ENCODE data around the gene NKX2-3. TPM values are rescaled to one million over a fixed set of nuclear protein-coding genes. Genes with fewer than 3 reads are reported as not detected.

Gene NKX2-3
- total RNA-seq, 4 donors from 2014 or later: 0.54 TPM; not detected in 3

GRCh38 chr10:99540306-99540656, 7.5 kb downstream of the NKX2-3 start:
- no peak overlapping the region for H3K27ac ChIP-seq
- H3K36me3 ChIP-seq: no peaks in the 10 kb centered on the region
- no peaks in the 10 kb centered on the region for H3K9me3 ChIP-seq
- no peak for ATAC-seq
- peaks cover 100% of the 10 kb centered on the region for H3K27me3 ChIP-seq
- WGBS, 2 donors (ENCODE audit: low coverage in 1 of 2): 0% methylated on average over 5 of the region's 28 CpGs; no CpG with 5 or more reads in 1 of the 2 donors
- H3K4me3 ChIP-seq: peak overlapping the region in 1 of 2 donors; percentile 26
- peaks cover 0 to 35% (median 24%) of the 10 kb centered on the region in 3 donors for H3K4me1 ChIP-seq
- TF ChIP-seq EP300 (IDR thresholded peaks at IDR 0.05): no peak
- TF ChIP-seq CTCF (IDR thresholded peaks at IDR 0.05): no peak
- no peak for TF ChIP-seq POLR2A (IDR thresholded peaks at IDR 0.05)
- TF ChIP-seq POLR2AphosphoS5 (IDR thresholded peaks at IDR 0.05): no peak

DNA sequence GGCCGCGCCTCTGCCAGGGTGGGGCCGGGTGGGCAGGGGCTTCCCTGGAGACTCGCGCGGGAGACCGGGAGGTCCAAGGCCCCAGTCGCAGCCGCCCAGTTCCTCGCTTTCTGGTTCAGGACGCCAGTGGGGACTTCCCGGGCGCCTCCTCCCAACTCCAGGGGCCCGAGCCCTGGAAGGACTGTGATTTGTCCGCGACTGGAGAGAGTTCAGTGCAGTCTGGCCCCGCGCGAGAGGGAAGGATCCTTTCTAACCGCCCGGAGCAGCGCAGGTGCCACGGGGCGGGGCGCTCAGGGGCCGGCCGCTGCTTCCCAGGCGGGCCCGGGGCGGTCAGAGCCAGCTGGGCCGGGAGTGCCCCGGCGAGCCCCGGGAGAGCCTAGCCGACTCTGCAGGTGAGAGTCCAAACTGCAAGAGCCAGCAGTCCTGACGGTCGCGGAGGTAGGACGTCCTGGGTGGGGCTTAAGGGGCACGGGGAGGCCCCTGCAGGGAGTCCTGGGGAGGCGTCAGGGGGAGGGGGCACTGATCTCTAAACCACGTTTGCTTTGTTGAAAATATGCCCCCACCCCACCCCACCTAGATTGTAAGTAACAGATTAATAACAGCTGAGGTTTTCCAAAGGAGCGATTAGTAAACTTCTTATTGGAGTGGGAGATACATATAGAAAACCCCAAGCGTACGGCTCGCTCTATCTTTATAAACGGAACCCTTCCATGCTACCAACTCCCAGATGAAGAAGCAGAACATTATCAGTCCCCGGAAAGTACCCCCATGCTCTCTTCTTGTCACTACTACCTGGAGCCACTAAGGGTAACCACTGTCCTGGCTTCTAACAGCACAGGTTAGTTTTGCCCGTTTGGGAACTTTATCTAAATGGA, 8.2 kb downstream of the NKX2-3 start:
- 10 to 11% methylated on average over 3 to 10 of the region's 49 CpGs for WGBS, 2 donors (ENCODE audit: low coverage in 1 of 2)
- Histone ChIP-seq H3K9me3 (no peaks in the 10 kb centered on the region), H3K27ac (no peak overlapping the region), H3K4me3 (peak overlapping the region in 1 of 2 donors; percentile 26), H3K4me1 (peaks cover 0 to 29% (median 18%) of the 10 kb centered on the region in 3 donors), H3K27me3 (peaks cover 100% of the 10 kb centered on the region), H3K36me3 (no peaks in the 10 kb centered on the region)
- no peak for TF ChIP-seq EP300 (IDR thresholded peaks at IDR 0.05)
- TF ChIP-seq CTCF (IDR thresholded peaks at IDR 0.05): no peak
- no peak for TF ChIP-seq POLR2AphosphoS5 (IDR thresholded peaks at IDR 0.05)
- no peak for TF ChIP-seq POLR2A (IDR thresholded peaks at IDR 0.05)
- ATAC-seq: no peak

DNA sequence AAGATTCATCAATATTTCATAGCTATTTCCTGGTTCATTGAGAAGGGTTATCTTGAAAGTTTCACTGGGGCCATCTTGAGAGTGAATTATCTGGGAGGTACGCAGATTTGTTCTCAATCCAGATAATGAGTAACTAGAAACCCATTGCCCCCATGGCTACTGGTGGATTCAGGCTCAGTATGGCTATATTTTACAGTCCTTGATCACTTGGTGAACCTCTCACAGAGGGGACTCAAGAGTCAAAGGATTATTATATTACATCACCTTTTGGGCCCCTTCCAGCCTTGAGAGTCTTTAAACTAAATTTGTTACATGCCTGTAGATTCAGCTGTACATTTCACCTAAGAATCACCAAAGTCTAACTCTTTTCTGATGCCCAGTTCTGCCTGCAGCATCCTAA, 11.6 kb downstream of the NKX2-3 start:
- 67 to 83% methylated on average over 1 of the region's 1 CpG for WGBS, 2 donors (ENCODE audit: low coverage in 1 of 2)
- Histone ChIP-seq H3K4me3 (no peak overlapping the region), H3K9me3 (no peaks in the 10 kb centered on the region), H3K27ac (no peak overlapping the region), H3K36me3 (no peaks in the 10 kb centered on the region), H3K27me3 (peaks cover 96% of the 10 kb centered on the region), H3K4me1 (peaks cover 0 to 10% (median 8%) of the 10 kb centered on the region in 3 donors)
- ATAC-seq: no peak
- TF ChIP-seq POLR2AphosphoS5 (IDR thresholded peaks at IDR 0.05): no peak
- TF ChIP-seq CTCF (IDR thresholded peaks at IDR 0.05): no peak
- TF ChIP-seq EP300 (IDR thresholded peaks at IDR 0.05): no peak
- no peak for TF ChIP-seq POLR2A (IDR thresholded peaks at IDR 0.05)

- Histone ChIP-seq H3K27ac (no peak overlapping the region), H3K4me1 (no peaks in the 10 kb centered on the region), H3K4me3 (no peak overlapping the region), H3K9me3 (no peaks in the 10 kb centered on the region), H3K36me3 (no peaks in the 10 kb centered on the region), H3K27me3 (peaks cover 89% of the 10 kb centered on the region)
- no peak for ATAC-seq
- TF ChIP-seq CTCF (IDR thresholded peaks at IDR 0.05): peak in 1 of 4 experiments; percentile 16
- TF ChIP-seq POLR2A (IDR thresholded peaks at IDR 0.05): no peak
- WGBS, 2 donors (ENCODE audit: low coverage in 1 of 2): 64 to 100% methylated on average over 1 to 2 of the region's 2 CpGs
These were observed 15.3 kb downstream of the NKX2-3 start for GRCh38 chr10:99548041-99548530.

DNA sequence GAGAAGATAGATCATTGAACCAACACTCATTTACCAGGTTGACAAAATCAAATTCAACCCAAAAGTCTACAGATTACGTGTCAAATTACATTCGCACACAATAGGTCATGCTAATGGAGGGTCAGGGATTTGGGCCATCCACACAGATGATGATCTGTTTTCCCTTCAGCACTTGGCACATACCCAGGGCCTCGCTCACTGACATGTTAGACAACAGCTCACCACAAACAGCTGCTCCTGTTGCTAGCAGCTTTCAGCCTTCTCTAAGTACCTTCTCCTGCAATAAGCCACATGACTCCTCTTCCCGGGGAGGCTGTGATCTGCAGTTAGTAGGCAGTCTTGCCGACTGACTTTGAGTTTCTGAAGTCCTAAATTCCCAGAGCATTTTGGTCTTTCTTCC, 18.4 kb downstream of the NKX2-3 start:
- ATAC-seq: no peak
- 17 to 21% methylated on average over 5 of the region's 5 CpGs for WGBS, 2 donors (ENCODE audit: low coverage in 1 of 2)
- H3K27me3 ChIP-seq: peaks cover 86% of the 10 kb centered on the region
- no peak overlapping the region for H3K4me3 ChIP-seq
- H3K4me1 ChIP-seq: no peaks in the 10 kb centered on the region
- H3K36me3 ChIP-seq: no peaks in the 10 kb centered on the region
- TF ChIP-seq POLR2A (IDR thresholded peaks at IDR 0.05) (no peak), CTCF (IDR thresholded peaks at IDR 0.05) (no peak), POLR2AphosphoS5 (IDR thresholded peaks at IDR 0.05) (no peak)
- no peaks in the 10 kb centered on the region for H3K9me3 ChIP-seq
- H3K27ac ChIP-seq: no peak overlapping the region
